ENCODE measurements around the gene SAMD11.

- peak in 4 of 5 experiments; percentile 12 to 47 (median 34) for TF ChIP-seq CTCF (IDR thresholded peaks at IDR 0.05)
- TF ChIP-seq POLR2A (IDR thresholded peaks at IDR 0.05), result no peak
- peak in 1 of 2 donors; percentile 26 for TF ChIP-seq EP300 (IDR thresholded peaks at IDR 0.05)
Observed at GRCh38 chr1:938088-938683, 14.5 kb downstream of the SAMD11 start.
